K562 (cell line): ENCODE data around the gene ORAI3. TPM values are rescaled to one million over a fixed set of nuclear protein-coding genes. Genes with fewer than 3 reads are reported as not detected.

Experiments used
- CEBPB ChIP-seq: fragments of 450-650 bp; IDR thresholded peaks from 2 replicates; pipeline ENCODE4 v1.6.1; 2016; ENCODE audit warnings: missing genetic modification characterization, missing compliant biosample characterization
- CREM ChIP-seq: IDR thresholded peaks from 2 replicates; pipeline ENCODE4 v1.6.1; 2014; ENCODE audit warnings: antibody characterized with exemption, low read depth
- CSDE1 ChIP-seq, 2 experiments: fragments of 450-650 bp; IDR thresholded peaks; 2 replicates each; pipeline ENCODE4 v1.6.1; 2016; ENCODE audit warnings: mild to moderate bottlenecking in 1 of 2
- ETV6 ChIP-seq, 3 experiments: fragments of 150-350 bp in 1 of 3; sonication (generic) in 1 of 3; formaldehyde crosslinking in 1 of 3; IDR thresholded peaks; 2 replicates each; pipeline versions ENCODE4 v1.6.1 to v1.8.0; 2014 to 2022; ENCODE audit warnings: borderline replicate concordance in 2 of 3, low read depth in 2 of 3, antibody characterized with exemption in 1 of 3, low read length in 1 of 3, mild to moderate bottlenecking in 1 of 3, missing genetic modification reagents in 1 of 3
- FOSL1 ChIP-seq: fragments of 200-800 bp; sonication (Bioruptor generic); conservative IDR thresholded peaks from 2 replicates; pipeline ENCODE4 v1.6.1; 2016; ENCODE audit warnings: missing genetic modification characterization, missing compliant biosample characterization
- JUNB ChIP-seq: fragments of 450-650 bp; formaldehyde crosslinking; conservative IDR thresholded peaks from 2 replicates; pipeline ENCODE4 v1.4.0; 2020; ENCODE audit warnings: mild to moderate bottlenecking
- KAT8 ChIP-seq: fragments of 450-650 bp; IDR thresholded peaks from 2 replicates; pipeline ENCODE4 v1.6.1; 2016; ENCODE audit warnings: low read depth, mild to moderate bottlenecking
- LEF1 ChIP-seq: fragments of 450-650 bp; IDR thresholded peaks from 2 replicates; pipeline ENCODE4 v1.6.1; 2016; ENCODE audit warnings: mild to moderate bottlenecking
- SPI1 ChIP-seq: IDR thresholded peaks from 2 replicates; pipeline ENCODE4 v1.6.1; 2011; ENCODE audit warnings: low read depth, low read length, control low read depth, borderline replicate concordance
- ZBTB1 ChIP-seq: sonication (generic); formaldehyde crosslinking; IDR thresholded peaks from 2 replicates; pipeline ENCODE4 v1.8.1; 2023; ENCODE audit warnings: missing genetic modification reagents, low read depth, mild to moderate bottlenecking, borderline replicate concordance
- ZNF239 ChIP-seq: fragments of 250-450 bp; sonication (Bioruptor Pico); IDR thresholded peaks from 2 replicates; pipeline ENCODE4 v1.4.0; 2020; ENCODE audit warnings: mild to moderate bottlenecking
- ZNF311 ChIP-seq: fragments of 250-450 bp; sonication (Bioruptor Pico); IDR thresholded peaks from 2 replicates; pipeline ENCODE4 v1.4.0; 2020; ENCODE audit warnings: mild to moderate bottlenecking, moderate library complexity
- polyA plus RNA-seq, 8 experiments: library from polyadenylated mRNA; depleted of rRNA in 4 of 8; stranded (reverse) in 5 of 8; unstranded in 3 of 8; fragments of >200 nt; fragmentation: Nextera tagmentation in 2 of 8; fragmentation: Illumina TruSeq in 1 of 8; extraction: Ambion mirVana in 2 of 8; extraction: Trizol in 1 of 8; gene quantifications; 2 replicates each; pipeline versions ENCODE4 v1.2.1 to v1.2.3, GENCODE V29; 2011 to 2014; ENCODE audit warnings: inconsistent platforms in 1 of 8, missing spikeins in 1 of 8
- total RNA-seq, 7 experiments: library from RNA; depleted of rRNA in 6 of 7; stranded (reverse); fragments of >200 nt in 6 of 7; fragmentation: Illumina TruSeq in 2 of 7; extraction: Trizol in 2 of 7; gene quantifications; 2 replicates each; pipeline versions ENCODE4 v1.2.1 to v1.2.3, GENCODE V29; 2011 to 2021; ENCODE audit warnings: low replicate concordance in 1 of 7
- TF ChIP-seq, protein P1 (sequence below): fragments of 450-650 bp; formaldehyde crosslinking; conservative IDR thresholded peaks from 2 replicates; pipeline ENCODE4 v1.4.0; 2022; ENCODE audit warnings: mild to moderate bottlenecking, missing genetic modification characterization
- TF ChIP-seq, protein P2 (sequence below): fragments of 250-450 bp; sonication (Bioruptor Pico); IDR thresholded peaks from 2 replicates; pipeline ENCODE4 v1.4.0; 2020; ENCODE audit warnings: borderline replicate concordance
- TF ChIP-seq, protein P3 (sequence below): fragments of 200-800 bp; sonication (Bioruptor generic); IDR thresholded peaks from 2 replicates; pipeline ENCODE4 v1.6.1; 2017; ENCODE audit warnings: missing genetic modification characterization, missing compliant biosample characterization
- TF ChIP-seq, protein P4 (sequence below): sonication (generic); formaldehyde crosslinking; IDR thresholded peaks from 2 replicates; pipeline ENCODE4 v1.8.0; 2023; ENCODE audit warnings: mild to moderate bottlenecking, missing genetic modification reagents
- TF ChIP-seq, protein P5 (sequence below): fragments of 450-650 bp; IDR thresholded peaks from 2 replicates; pipeline ENCODE4 v1.6.1; 2016; ENCODE audit warnings: antibody characterized with exemption

The ORAI3 gene
- total and polyA plus RNA-seq, 9 of the 15 experiments (the other 6 are each of a cell fraction or from before 2014, with no cell fraction given) = 4.9 to 23.3 (median 14.1) TPM

DNA sequence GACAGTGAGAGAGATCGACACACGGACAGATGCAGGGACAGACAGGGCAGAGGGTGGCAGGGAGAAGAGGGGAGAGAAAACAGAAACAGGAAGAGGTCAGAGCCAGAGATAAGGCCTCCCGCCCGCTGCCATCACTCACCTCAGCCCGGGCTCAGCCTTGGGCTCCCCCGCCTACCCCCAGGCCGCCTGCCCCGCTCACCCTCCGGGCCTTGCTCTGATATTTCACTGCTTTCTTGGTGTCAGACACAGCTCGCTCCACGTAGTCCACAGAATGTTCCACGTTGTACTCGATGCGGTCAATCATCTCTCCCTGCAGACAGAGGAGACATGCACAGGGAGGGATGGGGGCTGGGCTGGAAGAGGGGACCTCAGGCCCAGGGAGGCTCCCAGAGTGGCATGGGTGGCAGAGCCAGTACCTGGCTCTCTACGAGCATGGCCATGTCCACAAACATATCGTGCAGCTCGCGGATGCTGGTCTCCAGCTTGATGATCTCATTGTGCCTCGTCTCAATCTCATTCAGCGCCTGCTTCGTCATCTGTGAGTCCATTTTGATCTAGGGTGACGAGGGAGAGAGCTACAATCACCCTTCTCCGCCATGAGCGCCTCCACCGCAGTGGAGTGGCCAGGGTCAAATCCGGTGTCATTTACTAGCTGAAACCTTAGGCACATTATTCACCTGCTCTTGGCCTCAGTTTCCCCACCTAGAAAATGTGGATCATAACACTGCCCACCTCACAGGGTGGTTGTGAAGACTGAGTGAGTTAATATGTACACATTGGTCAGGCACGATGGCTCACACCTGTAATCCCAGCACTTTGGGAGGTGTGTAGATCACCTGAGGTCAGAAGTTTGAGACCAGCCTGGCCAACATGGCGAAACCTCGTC, 44.3 kb downstream of the ORAI3 start (continued):
- TF ChIP-seq ZBTB1 (CRISPR knock-in tag) (no peak), FOSL1 (tag) (0 out of 2 replicates have a peak, but pooled peaks have one; percentile 11), ZNF311 (CRISPR knock-in tag) (peak; percentile 81), ZNF239 (no peak), CEBPB (tag) (no peak), CSDE1 (IDR thresholded peaks at IDR 0.05) (no peak), JUNB (no peak), KAT8 (no peak), SPI1 (peak; percentile 74), ETV6 (IDR thresholded peaks at IDR 0.05; ENCODE audit: borderline replicate concordance in 1 of 2, low read depth in 2 of 2, low read length in 1 of 2) (no peak), ETV6 (CRISPR knock-in tag; IDR thresholded peaks at IDR 0.05; ENCODE audit: borderline replicate concordance) (no peak), LEF1 (no peak), CREM (peak; percentile 72)
- TF ChIP-seq, protein P1, sequence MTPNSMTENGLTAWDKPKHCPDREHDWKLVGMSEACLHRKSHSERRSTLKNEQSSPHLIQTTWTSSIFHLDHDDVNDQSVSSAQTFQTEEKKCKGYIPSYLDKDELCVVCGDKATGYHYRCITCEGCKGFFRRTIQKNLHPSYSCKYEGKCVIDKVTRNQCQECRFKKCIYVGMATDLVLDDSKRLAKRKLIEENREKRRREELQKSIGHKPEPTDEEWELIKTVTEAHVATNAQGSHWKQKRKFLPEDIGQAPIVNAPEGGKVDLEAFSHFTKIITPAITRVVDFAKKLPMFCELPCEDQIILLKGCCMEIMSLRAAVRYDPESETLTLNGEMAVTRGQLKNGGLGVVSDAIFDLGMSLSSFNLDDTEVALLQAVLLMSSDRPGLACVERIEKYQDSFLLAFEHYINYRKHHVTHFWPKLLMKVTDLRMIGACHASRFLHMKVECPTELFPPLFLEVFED = no peak
- TF ChIP-seq, protein P2, sequence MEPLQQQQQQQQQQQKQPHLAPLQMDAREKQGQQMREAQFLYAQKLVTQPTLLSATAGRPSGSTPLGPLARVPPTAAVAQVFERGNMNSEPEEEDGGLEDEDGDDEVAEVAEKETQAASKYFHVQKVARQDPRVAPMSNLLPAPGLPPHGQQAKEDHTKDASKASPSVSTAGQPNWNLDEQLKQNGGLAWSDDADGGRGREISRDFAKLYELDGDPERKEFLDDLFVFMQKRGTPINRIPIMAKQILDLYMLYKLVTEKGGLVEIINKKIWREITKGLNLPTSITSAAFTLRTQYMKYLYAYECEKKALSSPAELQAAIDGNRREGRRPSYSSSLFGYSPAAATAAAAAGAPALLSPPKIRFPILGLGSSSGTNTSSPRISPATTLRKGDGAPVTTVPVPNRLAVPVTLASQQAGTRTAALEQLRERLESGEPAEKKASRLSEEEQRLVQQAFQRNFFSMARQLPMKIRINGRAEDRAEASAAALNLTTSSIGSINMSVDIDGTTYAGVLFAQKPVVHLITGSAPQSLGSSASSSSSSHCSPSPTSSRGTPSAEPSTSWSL (CRISPR knock-in tag) = no peak
- TF ChIP-seq, protein P3, sequence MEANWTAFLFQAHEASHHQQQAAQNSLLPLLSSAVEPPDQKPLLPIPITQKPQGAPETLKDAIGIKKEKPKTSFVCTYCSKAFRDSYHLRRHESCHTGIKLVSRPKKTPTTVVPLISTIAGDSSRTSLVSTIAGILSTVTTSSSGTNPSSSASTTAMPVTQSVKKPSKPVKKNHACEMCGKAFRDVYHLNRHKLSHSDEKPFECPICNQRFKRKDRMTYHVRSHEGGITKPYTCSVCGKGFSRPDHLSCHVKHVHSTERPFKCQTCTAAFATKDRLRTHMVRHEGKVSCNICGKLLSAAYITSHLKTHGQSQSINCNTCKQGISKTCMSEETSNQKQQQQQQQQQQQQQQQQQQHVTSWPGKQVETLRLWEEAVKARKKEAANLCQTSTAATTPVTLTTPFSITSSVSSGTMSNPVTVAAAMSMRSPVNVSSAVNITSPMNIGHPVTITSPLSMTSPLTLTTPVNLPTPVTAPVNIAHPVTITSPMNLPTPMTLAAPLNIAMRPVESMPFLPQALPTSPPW (CRISPR knock-in tag) = peak; percentile 63
- TF ChIP-seq, protein P4, sequence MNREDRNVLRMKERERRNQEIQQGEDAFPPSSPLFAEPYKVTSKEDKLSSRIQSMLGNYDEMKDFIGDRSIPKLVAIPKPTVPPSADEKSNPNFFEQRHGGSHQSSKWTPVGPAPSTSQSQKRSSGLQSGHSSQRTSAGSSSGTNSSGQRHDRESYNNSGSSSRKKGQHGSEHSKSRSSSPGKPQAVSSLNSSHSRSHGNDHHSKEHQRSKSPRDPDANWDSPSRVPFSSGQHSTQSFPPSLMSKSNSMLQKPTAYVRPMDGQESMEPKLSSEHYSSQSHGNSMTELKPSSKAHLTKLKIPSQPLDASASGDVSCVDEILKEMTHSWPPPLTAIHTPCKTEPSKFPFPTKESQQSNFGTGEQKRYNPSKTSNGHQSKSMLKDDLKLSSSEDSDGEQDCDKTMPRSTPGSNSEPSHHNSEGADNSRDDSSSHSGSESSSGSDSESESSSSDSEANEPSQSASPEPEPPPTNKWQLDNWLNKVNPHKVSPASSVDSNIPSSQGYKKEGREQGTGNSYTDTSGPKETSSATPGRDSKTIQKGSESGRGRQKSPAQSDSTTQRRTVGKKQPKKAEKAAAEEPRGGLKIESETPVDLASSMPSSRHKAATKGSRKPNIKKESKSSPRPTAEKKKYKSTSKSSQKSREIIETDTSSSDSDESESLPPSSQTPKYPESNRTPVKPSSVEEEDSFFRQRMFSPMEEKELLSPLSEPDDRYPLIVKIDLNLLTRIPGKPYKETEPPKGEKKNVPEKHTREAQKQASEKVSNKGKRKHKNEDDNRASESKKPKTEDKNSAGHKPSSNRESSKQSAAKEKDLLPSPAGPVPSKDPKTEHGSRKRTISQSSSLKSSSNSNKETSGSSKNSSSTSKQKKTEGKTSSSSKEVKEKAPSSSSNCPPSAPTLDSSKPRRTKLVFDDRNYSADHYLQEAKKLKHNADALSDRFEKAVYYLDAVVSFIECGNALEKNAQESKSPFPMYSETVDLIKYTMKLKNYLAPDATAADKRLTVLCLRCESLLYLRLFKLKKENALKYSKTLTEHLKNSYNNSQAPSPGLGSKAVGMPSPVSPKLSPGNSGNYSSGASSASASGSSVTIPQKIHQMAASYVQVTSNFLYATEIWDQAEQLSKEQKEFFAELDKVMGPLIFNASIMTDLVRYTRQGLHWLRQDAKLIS (CRISPR knock-in tag) = no peak
- TF ChIP-seq, protein P5, sequence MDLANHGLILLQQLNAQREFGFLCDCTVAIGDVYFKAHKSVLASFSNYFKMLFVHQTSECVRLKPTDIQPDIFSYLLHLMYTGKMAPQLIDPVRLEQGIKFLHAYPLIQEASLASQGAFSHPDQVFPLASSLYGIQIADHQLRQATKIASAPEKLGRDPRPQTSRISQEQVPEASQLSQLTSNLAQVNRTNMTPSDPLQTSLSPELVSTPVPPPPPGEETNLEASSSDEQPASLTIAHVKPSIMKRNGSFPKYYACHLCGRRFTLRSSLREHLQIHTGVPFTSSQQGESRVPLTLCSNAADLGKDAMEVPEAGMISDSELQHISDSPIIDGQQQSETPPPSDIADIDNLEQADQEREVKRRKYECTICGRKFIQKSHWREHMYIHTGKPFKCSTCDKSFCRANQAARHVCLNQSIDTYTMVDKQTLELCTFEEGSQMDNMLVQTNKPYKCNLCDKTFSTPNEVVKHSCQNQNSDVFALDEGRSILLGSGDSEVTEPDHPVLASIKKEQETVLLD = 0 out of 2 replicates have a peak, but pooled peaks have one; percentile 23
